ENCODE results near the gene MRPS23. TPM values are rescaled to one million over a fixed set of nuclear protein-coding genes. Genes with fewer than 3 reads are reported as not detected.

The MRPS23 gene
- 34.0 and 52.0 TPM in 2 replicates for total RNA-seq (2014; rRNA removed; shearing (Covaris generic); ENCODE audit: low replicate concordance)

- peak within 1 kb of the TSS; percentile 90 for H3K4me3 ChIP-seq
- H3K27me3 ChIP-seq: no peaks in the 10 kb centered on the region
- peaks cover 15% of the 10 kb centered on the region for H3K36me3 ChIP-seq
- peak; percentile 100 for DNase-seq
- H3K9me3 ChIP-seq: no peaks in the 10 kb centered on the region
Observed at GRCh38 chr17:57849874-57850754, at the start of gene MRPS23. Gene MRPS23, minus strand, starts transcription at chr17:57850044. Its CDS starts 34 bp downstream, at chr17:57850010.

GRCh38 chr17:57899391-57899790, 49.5 kb upstream of the MRPS23 start:
- no peaks in the 10 kb centered on the region for H3K9me3 ChIP-seq
- H3K36me3 ChIP-seq: 0 out of 2 replicates have a peak, but pooled peaks cover 6% of the 10 kb centered on the region
- no peaks in the 10 kb centered on the region for H3K27me3 ChIP-seq
- no peak overlapping the region for H3K4me3 ChIP-seq
- no peak for DNase-seq

GRCh38 chr17:57898487-57899311, 48.9 kb upstream of the MRPS23 start:
- H3K9me3 ChIP-seq: no peaks in the 10 kb centered on the region
- H3K27me3 ChIP-seq: no peaks in the 10 kb centered on the region
- H3K4me3 ChIP-seq: no peak overlapping the region
- no peak for DNase-seq
- H3K36me3 ChIP-seq: 0 out of 2 replicates have a peak, but pooled peaks cover 6% of the 10 kb centered on the region

GRCh38 chr17:57895382-57896060, 45.7 kb upstream of the MRPS23 start:
- Histone ChIP-seq H3K36me3 (peaks cover 2% of the 10 kb centered on the region; the same call in 1 of the 2 replicates), H3K4me3 (no peak overlapping the region), H3K27me3 (no peaks in the 10 kb centered on the region), H3K9me3 (no peaks in the 10 kb centered on the region; the same call in 1 of the 2 replicates)
- no peak for DNase-seq

- Histone ChIP-seq H3K9me3 (no peaks in the 10 kb centered on the region; the same call in 1 of the 2 replicates), H3K36me3 (no peaks in the 10 kb centered on the region; the same call in 1 of the 2 replicates), H3K27me3 (no peaks in the 10 kb centered on the region), H3K4me3 (no peak overlapping the region)
- no peak for DNase-seq
Observed at GRCh38 chr17:57894848-57895247, 45.0 kb upstream of the MRPS23 start.

GRCh38 chr17:57892820-57893595, 43.2 kb upstream of the MRPS23 start:
- H3K27me3 ChIP-seq: no peaks in the 10 kb centered on the region
- peak; percentile 99 for DNase-seq
- no peaks in the 10 kb centered on the region; the same call in 1 of the 2 replicates for H3K36me3 ChIP-seq
- H3K9me3 ChIP-seq: no peaks in the 10 kb centered on the region; the same call in 1 of the 2 replicates
- H3K4me3 ChIP-seq: no peak overlapping the region; the same call in 1 of the 2 replicates

- Histone ChIP-seq H3K27me3 (no peaks in the 10 kb centered on the region), H3K36me3 (no peaks in the 10 kb centered on the region; the same call in 1 of the 2 replicates), H3K4me3 (no peak overlapping the region), H3K9me3 (no peaks in the 10 kb centered on the region; the same call in 1 of the 2 replicates)
- DNase-seq: peak; percentile 91
Observed at GRCh38 chr17:57892146-57892819, 42.4 kb upstream of the MRPS23 start.

- Histone ChIP-seq H3K4me3 (no peak overlapping the region), H3K27me3 (no peaks in the 10 kb centered on the region), H3K36me3 (no peaks in the 10 kb centered on the region; the same call in none of the 2 replicates), H3K9me3 (no peaks in the 10 kb centered on the region; the same call in 1 of the 2 replicates)
- DNase-seq: peak; percentile 55
Observed at GRCh38 chr17:57890857-57891232, 41.0 kb upstream of the MRPS23 start.

- Histone ChIP-seq H3K4me3 (no peak overlapping the region), H3K27me3 (no peaks in the 10 kb centered on the region), H3K36me3 (no peaks in the 10 kb centered on the region; the same call in none of the 2 replicates), H3K9me3 (no peaks in the 10 kb centered on the region; the same call in 1 of the 2 replicates)
- peak; percentile 99 for DNase-seq
Observed at GRCh38 chr17:57889892-57890856, 40.3 kb upstream of the MRPS23 start.

- DNase-seq: no peak
- Histone ChIP-seq H3K36me3 (peaks cover 9% of the 10 kb centered on the region), H3K27me3 (no peaks in the 10 kb centered on the region), H3K9me3 (no peaks in the 10 kb centered on the region; the same call in 1 of the 2 replicates), H3K4me3 (no peak overlapping the region)
Observed at GRCh38 chr17:57889252-57889651, 39.4 kb upstream of the MRPS23 start.

GRCh38 chr17:57888311-57889216, 38.7 kb upstream of the MRPS23 start:
- DNase-seq: no peak
- H3K27me3 ChIP-seq: no peaks in the 10 kb centered on the region
- no peaks in the 10 kb centered on the region; the same call in 1 of the 2 replicates for H3K9me3 ChIP-seq
- H3K36me3 ChIP-seq: peaks cover 11% of the 10 kb centered on the region
- no peak overlapping the region for H3K4me3 ChIP-seq

GRCh38 chr17:57887161-57887560, 37.3 kb upstream of the MRPS23 start:
- DNase-seq: no peak
- H3K9me3 ChIP-seq: no peaks in the 10 kb centered on the region; the same call in 1 of the 2 replicates
- H3K27me3 ChIP-seq: no peaks in the 10 kb centered on the region
- no peak overlapping the region for H3K4me3 ChIP-seq
- peaks cover 24% of the 10 kb centered on the region for H3K36me3 ChIP-seq

GRCh38 chr17:57886020-57886419, 36.2 kb upstream of the MRPS23 start:
- Histone ChIP-seq H3K27me3 (no peaks in the 10 kb centered on the region), H3K36me3 (peaks cover 24% of the 10 kb centered on the region), H3K9me3 (no peaks in the 10 kb centered on the region), H3K4me3 (no peak overlapping the region)
- DNase-seq: no peak

Data from MG63 (cell line).